Mucosa of rectum (tissue), 2 donors: ENCODE measurements around the gene TRIM14.

Experiments
- H3K27ac ChIP-seq, 2 donors: one replicate each; pipeline ENCODE4 v1.7.0; 2013; ENCODE audit warnings: inconsistent platforms in 2 of 2, low read depth in 2 of 2, low read length in 2 of 2
- H3K27me3 ChIP-seq, 2 donors: one replicate each; pipeline ENCODE4 v1.7.0; 2013; ENCODE audit warnings: low read length in 2 of 2; ENCODE audit not compliant: control insufficient read depth in 2 of 2, insufficient read depth in 2 of 2
- H3K36me3 ChIP-seq, 2 donors: one replicate each; pipeline ENCODE4 v1.7.0; 2013; ENCODE audit warnings: low read length in 2 of 2; ENCODE audit not compliant: control insufficient read depth in 2 of 2, insufficient read depth in 2 of 2
- H3K4me1 ChIP-seq, 2 donors: one replicate each; pipeline ENCODE4 v1.7.0; 2013; ENCODE audit warnings: low read length in 2 of 2, mild to moderate bottlenecking in 1 of 2; ENCODE audit not compliant: control insufficient read depth in 2 of 2, insufficient read depth in 2 of 2
- H3K4me3 ChIP-seq, 2 donors: one replicate each; pipeline ENCODE4 v1.7.0; 2013; ENCODE audit warnings: low read length in 2 of 2
- H3K9ac ChIP-seq, 2 donors: one replicate each; pipeline ENCODE4 v1.7.0; 2013; ENCODE audit warnings: low read length in 2 of 2, low read depth in 1 of 2, mild to moderate bottlenecking in 1 of 2
- H3K9me3 ChIP-seq, 2 donors: one replicate each; pipeline ENCODE4 v1.7.0; 2013; ENCODE audit warnings: low read length in 2 of 2; ENCODE audit not compliant: control insufficient read depth in 2 of 2
- donor health status: healthy.
- donor health status: Normal muscosa, but diverticular disease.

TRIM14 gene

DNA sequence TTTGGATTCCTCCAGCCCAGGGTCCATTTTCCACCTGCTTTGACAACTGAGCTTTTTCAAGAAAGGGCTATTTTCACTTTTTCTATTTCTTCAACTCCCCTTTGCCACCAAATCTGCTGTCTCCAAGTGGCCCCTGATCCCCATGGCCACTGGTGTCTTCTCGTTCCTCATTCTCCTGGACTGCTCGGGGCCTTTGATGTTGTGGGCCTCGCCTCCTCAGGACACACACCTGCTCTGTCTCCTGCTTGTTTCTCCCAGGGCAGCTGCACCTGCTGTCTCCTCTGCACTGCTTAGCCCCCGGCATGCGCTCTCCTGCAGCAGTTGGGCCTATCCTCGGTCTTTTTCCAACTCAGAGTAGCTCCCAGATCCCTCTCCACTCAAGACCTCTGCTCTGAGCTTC lies 78.8 kb downstream of the TRIM14 start:
- Histone ChIP-seq H3K9me3 (no peaks in the 10 kb centered on the region), H3K9ac (no peak overlapping the region), H3K36me3 (no peaks in the 10 kb centered on the region), H3K27me3 (no peaks in the 10 kb centered on the region), H3K4me3 (no peak overlapping the region), H3K27ac (no peak overlapping the region), H3K4me1 (peaks cover 0 to 10% of the 10 kb centered on the region in 2 donors)

DNA sequence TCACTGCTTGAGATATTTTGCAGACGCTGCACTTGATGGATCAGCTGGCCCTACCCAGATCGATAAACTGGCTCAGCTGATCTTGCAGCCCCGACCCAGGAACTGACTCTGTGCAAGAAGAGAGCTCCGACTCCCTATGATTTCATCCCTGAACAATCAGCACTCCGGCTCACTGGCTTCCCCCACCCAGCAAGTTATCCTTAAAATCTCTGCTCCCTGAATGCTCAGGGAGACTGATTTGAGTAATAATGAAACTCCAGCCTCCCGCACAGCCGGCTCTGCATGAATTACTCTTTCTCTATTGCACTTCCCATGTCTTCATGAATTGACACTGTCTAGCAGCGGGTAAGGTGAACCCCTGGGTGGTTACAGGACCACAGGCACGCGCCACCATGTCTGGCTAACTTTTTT lies 79.4 kb downstream of the TRIM14 start:
- no peak overlapping the region for H3K9ac ChIP-seq
- no peaks in the 10 kb centered on the region for H3K36me3 ChIP-seq
- H3K9me3 ChIP-seq, result no peaks in the 10 kb centered on the region
- peak overlapping the region in 1 of 2 donors; percentile 13 for H3K4me3 ChIP-seq
- H3K4me1 ChIP-seq, result peaks cover 1 to 10% of the 10 kb centered on the region in 2 donors
- no peaks in the 10 kb centered on the region for H3K27me3 ChIP-seq
- H3K27ac ChIP-seq, result no peak overlapping the region

- Histone ChIP-seq H3K36me3 (no peaks in the 10 kb centered on the region), H3K4me3 (no peak overlapping the region), H3K27ac (no peak overlapping the region), H3K27me3 (no peaks in the 10 kb centered on the region), H3K9me3 (no peaks in the 10 kb centered on the region), H3K4me1 (peaks cover 3 to 10% of the 10 kb centered on the region in 2 donors), H3K9ac (no peak overlapping the region)
Measured at GRCh38 chr9:98038958-98039357, 80.1 kb downstream of the TRIM14 start.

- no peak overlapping the region for H3K27ac ChIP-seq
- H3K36me3 ChIP-seq, result no peaks in the 10 kb centered on the region
- peaks cover 3 to 10% of the 10 kb centered on the region in 2 donors for H3K4me1 ChIP-seq
- no peak overlapping the region for H3K4me3 ChIP-seq
- no peak overlapping the region for H3K9ac ChIP-seq
- H3K9me3 ChIP-seq, result no peaks in the 10 kb centered on the region
- no peaks in the 10 kb centered on the region for H3K27me3 ChIP-seq
Measured at GRCh38 chr9:98037357-98037756, 81.7 kb downstream of the TRIM14 start.

GRCh38 chr9:98034593-98035546 lies 84.2 kb downstream of the TRIM14 start:
- Histone ChIP-seq H3K27ac (no peak overlapping the region), H3K9ac (no peak overlapping the region), H3K4me1 (peaks cover 3 to 10% of the 10 kb centered on the region in 2 donors), H3K9me3 (no peaks in the 10 kb centered on the region), H3K27me3 (no peaks in the 10 kb centered on the region), H3K4me3 (peak overlapping the region in 1 of 2 donors; percentile 28), H3K36me3 (no peaks in the 10 kb centered on the region)

DNA sequence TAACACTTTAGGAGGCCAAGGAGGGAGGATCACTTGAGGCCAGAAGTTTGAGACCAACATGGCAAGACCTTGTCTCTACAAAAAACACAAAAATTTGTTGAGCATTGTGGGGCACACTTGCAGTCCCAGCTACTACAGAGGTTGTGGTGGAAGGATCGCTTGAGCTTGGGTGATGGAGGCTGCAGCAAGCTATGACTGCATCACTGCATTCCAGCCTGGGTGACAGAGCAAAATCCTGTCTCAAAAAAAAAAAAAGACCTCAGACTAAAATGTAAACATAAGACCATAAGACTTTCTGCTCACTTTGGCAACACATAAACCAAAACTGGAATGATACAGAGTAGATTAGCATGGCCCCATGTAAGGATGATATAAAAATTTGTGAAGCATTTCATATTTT lies 87.1 kb downstream of the TRIM14 start:
- Histone ChIP-seq H3K9me3 (no peaks in the 10 kb centered on the region), H3K4me3 (no peak overlapping the region), H3K4me1 (peaks cover 0 to 3% of the 10 kb centered on the region in 2 donors), H3K27me3 (no peaks in the 10 kb centered on the region), H3K9ac (no peak overlapping the region), H3K27ac (no peak overlapping the region), H3K36me3 (no peaks in the 10 kb centered on the region)

DNA sequence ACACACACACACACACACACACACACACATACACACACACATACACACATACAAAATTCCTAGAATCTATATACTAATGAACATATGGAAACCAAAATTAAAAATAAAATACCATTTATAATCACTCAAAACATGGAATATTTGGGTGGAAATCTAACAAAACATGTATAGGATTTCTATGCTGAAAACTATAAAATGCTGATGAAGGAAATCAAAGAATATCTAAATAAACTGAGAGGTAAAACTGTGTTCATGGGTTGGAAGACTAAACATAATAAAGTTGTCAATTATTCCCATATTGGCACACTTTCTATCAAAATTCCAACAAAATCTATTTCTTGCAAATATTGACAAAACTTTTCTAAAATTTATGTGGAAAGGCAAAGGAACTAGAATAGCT lies 87.9 kb downstream of the TRIM14 start:
- peaks cover 0 to 3% of the 10 kb centered on the region in 2 donors for H3K4me1 ChIP-seq
- no peak overlapping the region for H3K9ac ChIP-seq
- H3K4me3 ChIP-seq, result no peak overlapping the region
- no peaks in the 10 kb centered on the region for H3K36me3 ChIP-seq
- H3K9me3 ChIP-seq, result no peaks in the 10 kb centered on the region
- no peak overlapping the region for H3K27ac ChIP-seq
- no peaks in the 10 kb centered on the region for H3K27me3 ChIP-seq

- no peak overlapping the region for H3K27ac ChIP-seq
- H3K4me3 ChIP-seq, result no peak overlapping the region
- H3K9ac ChIP-seq, result no peak overlapping the region
- H3K9me3 ChIP-seq, result no peaks in the 10 kb centered on the region
- H3K36me3 ChIP-seq, result peaks cover 0 to 7% of the 10 kb centered on the region in 2 donors
- H3K27me3 ChIP-seq, result no peaks in the 10 kb centered on the region
- H3K4me1 ChIP-seq, result peaks cover under 1% of the 10 kb centered on the region in 2 donors
Measured at GRCh38 chr9:98024702-98025101, 94.3 kb downstream of the TRIM14 start.

GRCh38 chr9:98022447-98022846 lies 96.6 kb downstream of the TRIM14 start:
- Histone ChIP-seq H3K27me3 (no peaks in the 10 kb centered on the region), H3K4me1 (peaks cover 13 to 15% of the 10 kb centered on the region in 2 donors), H3K9ac (no peak overlapping the region), H3K9me3 (no peaks in the 10 kb centered on the region), H3K27ac (no peak overlapping the region), H3K36me3 (peaks cover 8 to 22% of the 10 kb centered on the region in 2 donors), H3K4me3 (no peak overlapping the region)

GRCh38 chr9:98021306-98022040 lies 97.5 kb downstream of the TRIM14 start:
- Histone ChIP-seq H3K36me3 (peaks cover 17 to 23% of the 10 kb centered on the region in 2 donors), H3K27ac (no peak overlapping the region), H3K27me3 (no peaks in the 10 kb centered on the region), H3K4me1 (peaks cover 13 to 15% of the 10 kb centered on the region in 2 donors), H3K9me3 (no peaks in the 10 kb centered on the region), H3K9ac (no peak overlapping the region), H3K4me3 (no peak overlapping the region)
